ENCODE measurements around the gene SCFD2. TPM values are rescaled to one million over a fixed set of nuclear protein-coding genes. Genes with fewer than 3 reads are reported as not detected.

Gene SCFD2
- total RNA-seq, 1 donor from 2014 or later: 14.3 TPM

DNA sequence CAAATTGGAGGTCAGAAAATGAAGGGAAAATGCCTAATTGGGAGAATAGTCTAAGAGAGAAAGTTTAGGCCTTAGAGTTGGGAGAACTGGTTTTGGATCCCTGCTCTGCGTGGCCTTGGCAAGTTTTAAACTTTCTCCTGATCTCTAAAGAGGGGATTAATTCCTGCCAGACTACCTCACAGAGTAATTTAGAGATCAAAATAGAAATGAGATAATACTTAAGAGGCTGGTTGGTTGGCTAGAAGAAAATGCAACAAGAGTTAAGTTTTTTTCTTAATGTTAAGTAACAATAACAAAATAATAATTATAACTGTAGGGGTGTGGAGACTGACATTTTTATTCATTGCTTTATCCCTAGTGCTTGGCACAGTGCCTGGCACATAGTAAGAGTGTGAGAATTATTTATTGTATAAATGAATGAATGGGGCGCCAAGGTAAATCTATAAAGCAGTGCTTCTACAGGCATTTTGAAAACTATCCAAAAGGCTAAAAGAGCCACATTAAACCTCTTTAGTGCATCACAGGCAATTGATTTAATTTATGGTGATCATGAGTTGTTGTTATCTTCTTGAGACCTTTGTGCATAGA is 343.3 kb downstream of the SCFD2 start:
- H3K9me3 ChIP-seq: no peaks in the 10 kb centered on the region
- no peaks in the 10 kb centered on the region for H3K36me3 ChIP-seq
- H3K27me3 ChIP-seq: no peaks in the 10 kb centered on the region
- H3K27ac ChIP-seq: no peak overlapping the region
- no peak for TF ChIP-seq CTCF (IDR thresholded peaks at IDR 0.05)
- DNase-seq: no peak
- no peak for ATAC-seq
- no peak overlapping the region for H3K4me3 ChIP-seq
- H3K4me1 ChIP-seq: no peaks in the 10 kb centered on the region
- intact Hi-C loops (cut with DNase I): no loop called here

DNA sequence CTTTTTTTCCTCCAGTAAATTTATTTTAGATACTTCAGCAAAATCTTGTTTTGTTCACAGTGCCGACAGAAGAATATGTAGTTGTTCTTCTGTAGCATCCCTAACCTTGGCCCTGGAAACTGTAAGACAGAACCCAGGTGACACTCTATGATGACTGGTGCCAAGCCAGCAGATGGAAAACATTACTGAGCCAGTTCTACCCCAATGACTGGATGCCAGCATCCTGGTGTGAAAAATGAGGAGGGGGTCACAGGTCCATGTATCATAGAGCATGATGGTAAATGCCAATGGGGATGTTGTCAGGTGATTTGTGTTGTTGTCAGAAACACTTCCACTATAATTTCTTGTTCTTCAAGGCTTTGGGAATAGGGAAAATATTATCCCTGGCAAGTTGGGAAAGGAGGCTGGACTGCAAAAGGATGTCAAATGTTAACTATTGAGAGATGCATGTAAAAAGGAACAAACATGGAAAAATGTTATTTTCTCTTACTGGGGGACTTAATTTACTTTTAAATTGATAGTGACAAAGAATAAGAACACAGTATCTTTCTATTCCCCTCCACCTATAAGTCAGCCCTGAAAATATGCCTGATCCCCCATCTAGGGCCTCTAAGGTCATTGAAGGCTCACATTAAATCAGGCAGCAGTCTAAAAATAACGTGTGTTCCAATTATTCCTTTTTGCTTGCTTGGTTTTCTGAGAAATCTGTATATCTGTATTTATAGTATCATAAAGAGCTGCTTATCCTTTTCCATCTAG is 343.9 kb downstream of the SCFD2 start:
- Histone ChIP-seq H3K36me3 (no peaks in the 10 kb centered on the region), H3K9me3 (no peaks in the 10 kb centered on the region), H3K4me1 (no peaks in the 10 kb centered on the region), H3K27ac (no peak overlapping the region), H3K4me3 (no peak overlapping the region), H3K27me3 (no peaks in the 10 kb centered on the region)
- no peak for ATAC-seq
- intact Hi-C loops (cut with DNase I): no loop called here
- TF ChIP-seq CTCF (IDR thresholded peaks at IDR 0.05): no peak
- DNase-seq: no peak

GRCh38 chr4:53019485-53020382 is 346.1 kb downstream of the SCFD2 start:
- intact Hi-C loops (cut with DNase I): no loop called here
- no peak for ATAC-seq
- H3K27me3 ChIP-seq: no peaks in the 10 kb centered on the region

DNA sequence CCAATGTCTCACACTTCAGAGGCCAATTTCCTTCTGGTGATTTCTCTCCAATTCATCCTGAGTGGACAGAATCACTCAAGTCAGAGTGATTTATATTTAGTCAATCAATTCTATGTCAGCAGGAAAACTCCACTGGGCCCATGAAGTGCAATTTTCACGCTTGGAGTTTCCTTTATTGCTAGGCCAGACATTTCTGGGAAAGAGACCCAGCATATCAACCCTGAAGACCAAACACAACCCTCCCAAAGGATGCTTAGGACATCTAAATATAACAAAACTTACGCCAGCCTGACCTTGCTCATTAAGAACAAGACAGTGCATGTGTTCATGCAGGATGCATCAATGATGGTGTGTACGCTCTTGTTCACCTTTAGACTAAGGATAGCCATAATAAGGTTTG is 347.4 kb downstream of the SCFD2 start:
- no peak overlapping the region for H3K4me3 ChIP-seq
- intact Hi-C loops (cut with DNase I): no loop called here
- H3K27ac ChIP-seq: no peak overlapping the region
- no peaks in the 10 kb centered on the region for H3K9me3 ChIP-seq
- no peaks in the 10 kb centered on the region for H3K27me3 ChIP-seq
- H3K4me1 ChIP-seq: no peaks in the 10 kb centered on the region
- H3K36me3 ChIP-seq: no peaks in the 10 kb centered on the region
- TF ChIP-seq CTCF (IDR thresholded peaks at IDR 0.05): no peak
- DNase-seq (no peak), ATAC-seq (no peak)

More at GRCh38 chr4:53019485-53020382, 346.1 kb downstream of the SCFD2 start:
- TF ChIP-seq CTCF (IDR thresholded peaks at IDR 0.05): no peak
- Histone ChIP-seq H3K4me3 (no peak overlapping the region), H3K27ac (no peak overlapping the region), H3K36me3 (no peaks in the 10 kb centered on the region), H3K4me1 (no peaks in the 10 kb centered on the region), H3K9me3 (no peaks in the 10 kb centered on the region)
- DNase-seq: no peak

- Histone ChIP-seq H3K27ac (no peak overlapping the region), H3K36me3 (no peaks in the 10 kb centered on the region), H3K4me3 (no peak overlapping the region), H3K4me1 (peaks cover 10% of the 10 kb centered on the region), H3K9me3 (no peaks in the 10 kb centered on the region), H3K27me3 (no peaks in the 10 kb centered on the region)
- ATAC-seq (no peak), DNase-seq (no peak)
- no peak for TF ChIP-seq CTCF (IDR thresholded peaks at IDR 0.05)
- intact Hi-C loops (cut with DNase I): no loop called here
These were observed 349.6 kb downstream of the SCFD2 start for GRCh38 chr4:53016099-53016820.
